B cell (primary cell): ENCODE data around the gene ZNF554.

Source experiments
- CTCF ChIP-seq: fragments of 200-600 bp; IDR thresholded peaks from one replicate; pipeline ENCODE4 v1.8.0; 2022; ENCODE audit warnings: antibody characterized with exemption, mild to moderate bottlenecking
- EZH2 ChIP-seq: IDR thresholded peaks from 2 replicates; pipeline ENCODE4 v1.6.1; 2012; ENCODE audit warnings: borderline replicate concordance, low read depth, mild to moderate bottlenecking, moderate library complexity, low read length; ENCODE audit not compliant: insufficient read depth, poor library complexity, severe bottlenecking

GRCh38 chr19:2774953-2775555 lies 44.6 kb upstream of the ZNF554 start:
- TF ChIP-seq CTCF (no peak), EZH2 (no peak)
